WTC11 (cell line): ENCODE measurements around the gene PXT1. TPM values are rescaled to one million over a fixed set of nuclear protein-coding genes. Genes with fewer than 3 reads are reported as not detected.

ENCODE experiments used
- ATAC-seq: fragments of 200-7000 bp; cut with Tn5 transposase; 2 replicates; pipeline ENCODE4 v1.10.0; 2021; ENCODE audit warnings: mild to moderate bottlenecking, moderate library complexity
- CTCF ChIA-PET: fragments of 300-600 bp; sonication (Branson Sonifier 250); formaldehyde crosslinking; loops from one replicate; lab custom pipeline; 2021; ENCODE audit warnings: antibody characterized with exemption; lab: Charles Lee
- POLR2A ChIA-PET: fragments of 350-600 bp; sonication (Branson Sonifier 250); formaldehyde crosslinking; loops from one replicate; lab custom pipeline; 2021; ENCODE audit warnings: antibody characterized with exemption; lab: Charles Lee
- DNase-seq: peaks from one replicate; pipeline ENCODE4 v3.0.0; 2021; ENCODE audit warnings: low spot score
- H3K27ac Mint-ChIP-seq: 2 replicates; pipeline ENCODE4 v1.8.0; 2021; ENCODE audit warnings: mixed read lengths
- H3K27me3 Mint-ChIP-seq: 2 replicates; pipeline ENCODE4 v1.8.0; 2021; ENCODE audit warnings: low read depth, mild to moderate bottlenecking, moderate library complexity, mixed read lengths
- H3K36me3 Mint-ChIP-seq: 2 replicates; pipeline ENCODE4 v1.8.0; 2021; ENCODE audit warnings: mixed read lengths
- H3K4me1 Mint-ChIP-seq: 2 replicates; pipeline ENCODE4 v1.8.0; 2022; ENCODE audit warnings: mixed read lengths
- H3K4me3 Mint-ChIP-seq: 2 replicates; pipeline ENCODE4 v1.8.0; 2021; ENCODE audit warnings: mild to moderate bottlenecking, moderate library complexity, mixed read lengths
- H3K9me3 Mint-ChIP-seq: 2 replicates; pipeline ENCODE4 v1.8.0; 2021; ENCODE audit warnings: mixed read lengths
- ARID4B ChIP-seq: sonication (generic); formaldehyde crosslinking; IDR thresholded peaks from 2 replicates; pipeline ENCODE4 v1.8.0; 2023; ENCODE audit warnings: missing genetic modification reagents, mild to moderate bottlenecking, borderline replicate concordance
- ATF1 ChIP-seq: sonication (generic); formaldehyde crosslinking; IDR thresholded peaks from 2 replicates; pipeline ENCODE4 v1.8.1; 2023; ENCODE audit warnings: mild to moderate bottlenecking, moderate library complexity, missing genetic modification reagents
- ATF3 ChIP-seq: sonication (generic); formaldehyde crosslinking; conservative IDR thresholded peaks from 2 replicates; pipeline ENCODE4 v1.8.1; 2022; ENCODE audit warnings: mild to moderate bottlenecking, missing genetic modification reagents
- ELF4 ChIP-seq: sonication (generic); formaldehyde crosslinking; IDR thresholded peaks from 2 replicates; pipeline ENCODE4 v1.8.1; 2022; ENCODE audit warnings: low read depth, mild to moderate bottlenecking, moderate library complexity, missing genetic modification reagents
- ETV6 ChIP-seq: sonication (generic); formaldehyde crosslinking; IDR thresholded peaks from 2 replicates; pipeline ENCODE4 v1.8.1; 2022; ENCODE audit warnings: mild to moderate bottlenecking, missing genetic modification reagents
- IRF2 ChIP-seq: sonication (generic); formaldehyde crosslinking; IDR thresholded peaks from 2 replicates; pipeline ENCODE4 v1.8.0; 2022; ENCODE audit warnings: low read depth, missing genetic modification reagents, borderline replicate concordance
- NFYB ChIP-seq: sonication (generic); formaldehyde crosslinking; conservative IDR thresholded peaks from 2 replicates; pipeline ENCODE4 v1.8.0; 2022; ENCODE audit warnings: low read depth, missing genetic modification reagents
- NR1H2 ChIP-seq: sonication (generic); formaldehyde crosslinking; IDR thresholded peaks from 2 replicates; pipeline ENCODE4 v1.9.0; 2021; ENCODE audit warnings: mild to moderate bottlenecking, moderate library complexity, missing genetic modification reagents
- NR2C2 ChIP-seq: sonication (generic); formaldehyde crosslinking; IDR thresholded peaks from 2 replicates; pipeline ENCODE4 v1.8.0; 2022; ENCODE audit warnings: mild to moderate bottlenecking, missing genetic modification reagents
- ZNF219 ChIP-seq: sonication (generic); formaldehyde crosslinking; IDR thresholded peaks from 2 replicates; pipeline ENCODE4 v1.8.0; 2023; ENCODE audit warnings: missing genetic modification reagents, mild to moderate bottlenecking, borderline replicate concordance
- ZNF232 ChIP-seq: sonication (generic); formaldehyde crosslinking; IDR thresholded peaks from 2 replicates; pipeline ENCODE4 v1.8.0; 2022; ENCODE audit warnings: mild to moderate bottlenecking, missing genetic modification reagents
- ZNF281 ChIP-seq: sonication (generic); formaldehyde crosslinking; IDR thresholded peaks from 2 replicates; pipeline ENCODE4 v1.8.0; 2023; ENCODE audit warnings: mild to moderate bottlenecking, missing genetic modification reagents
- ZNF416 ChIP-seq: fragments of 250-450 bp; sonication (Bioruptor Pico); IDR thresholded peaks from 2 replicates; pipeline ENCODE4 v1.9.0; 2021; ENCODE audit warnings: mild to moderate bottlenecking, inconsistent platforms
- ZNF425 ChIP-seq: fragments of 250-450 bp; sonication (Bioruptor Pico); conservative IDR thresholded peaks from 2 replicates; pipeline ENCODE4 v1.9.0; 2021; ENCODE audit warnings: mild to moderate bottlenecking
- ZNF671 ChIP-seq: fragments of 250-450 bp; sonication (Bioruptor Pico); IDR thresholded peaks from 2 replicates; pipeline ENCODE4 v1.8.0; 2021; ENCODE audit warnings: mild to moderate bottlenecking
- total RNA-seq: library from RNA; stranded (reverse); gene quantifications from 3 replicates; pipeline ENCODE4 v1.2.3, GENCODE V29; 2021

Gene PXT1
- total RNA-seq, 1 experiment from 2014 or later: 0.15 TPM

- TF ChIP-seq ZNF425 (CRISPR knock-in tag): no peak
- no peak for TF ChIP-seq ELF4
- TF ChIP-seq ZNF281 (CRISPR knock-in tag): no peak
- no peak for TF ChIP-seq ARID4B (CRISPR knock-in tag)
- TF ChIP-seq, all 79 proteins: peak for 0
These were observed 71.4 kb downstream of the PXT1 start (continued) for GRCh38 chr6:36371211-36371610.

- TF ChIP-seq IRF2 (CRISPR knock-in tag): no peak
- no peak for TF ChIP-seq ATF3 (CRISPR knock-in tag)
- TF ChIP-seq ZNF671: no peak
- no peak for TF ChIP-seq ZNF416
- Mint-ChIP-seq H3K27ac (no peak overlapping the region), H3K4me1 (peaks cover 6% of the 10 kb centered on the region), H3K27me3 (no peaks in the 10 kb centered on the region), H3K4me3 (no peak overlapping the region), H3K9me3 (no peaks in the 10 kb centered on the region), H3K36me3 (no peaks in the 10 kb centered on the region)
- no peak for ATAC-seq
- CTCF ChIA-PET: no interaction called here
- POLR2A ChIA-PET: no interaction called here
- no peak for DNase-seq
These were observed 72.0 kb downstream of the PXT1 start for GRCh38 chr6:36370638-36371037.

GRCh38 chr6:36368921-36369865, 73.5 kb downstream of the PXT1 start:
- no peaks in the 10 kb centered on the region for H3K9me3 Mint-ChIP-seq
- ChIA-PET CTCF (interaction anchor here (1.1 to 2.6 kb wide), 3 partner anchors 9 to 67 kb away, joined by 3 to 9 read pairs (median 4); no protein-coding TSS in a partner anchor), POLR2A (interaction anchor here (0.6 kb wide), 2 partner anchors 64 to 111 kb away, joined by 3 to 5 read pairs; no protein-coding TSS in a partner anchor)
- DNase-seq (no peak), ATAC-seq (no peak)
- H3K27me3 Mint-ChIP-seq: no peaks in the 10 kb centered on the region
- H3K36me3 Mint-ChIP-seq: no peaks in the 10 kb centered on the region
- no peak overlapping the region; the same call in 1 of the 2 replicates for H3K27ac Mint-ChIP-seq
- peaks cover 6% of the 10 kb centered on the region for H3K4me1 Mint-ChIP-seq
- H3K4me3 Mint-ChIP-seq: no peak overlapping the region
- no peak for TF ChIP-seq NR1H2 (CRISPR knock-in tag)
- no peak for TF ChIP-seq ZNF281 (CRISPR knock-in tag)
- TF ChIP-seq ETV6 (CRISPR knock-in tag): no peak
- TF ChIP-seq NR2C2 (CRISPR knock-in tag): no peak
- no peak for TF ChIP-seq NFYB (CRISPR knock-in tag)
- no peak for TF ChIP-seq ATF1
- TF ChIP-seq ZNF219 (CRISPR knock-in tag): no peak
- no peak for TF ChIP-seq ZNF232 (CRISPR knock-in tag)
